Skeletal muscle tissue (tissue), 4 donors: ENCODE results near the gene OAS2. TPM values are rescaled to one million over a fixed set of nuclear protein-coding genes. Genes with fewer than 3 reads are reported as not detected.

Experiments
- H3K27ac ChIP-seq: one replicate; pipeline ENCODE4 v1.7.0; 2013; ENCODE audit warnings: mild to moderate bottlenecking, low read depth, low read length, inconsistent platforms
- H3K27me3 ChIP-seq, 3 donors: one replicate each; pipeline ENCODE4 v1.7.0; 2013; ENCODE audit warnings: low read length in 3 of 3; ENCODE audit not compliant: control insufficient read depth in 3 of 3, insufficient read depth in 3 of 3
- H3K36me3 ChIP-seq, 3 donors: one replicate each; pipeline ENCODE4 v1.7.0; 2013; ENCODE audit warnings: low read length in 3 of 3; ENCODE audit not compliant: control insufficient read depth in 3 of 3, insufficient read depth in 3 of 3
- H3K4me1 ChIP-seq, 3 donors: one replicate each; pipeline ENCODE4 v1.7.0; 2013; ENCODE audit warnings: low read length in 3 of 3, mild to moderate bottlenecking in 3 of 3; ENCODE audit not compliant: control insufficient read depth in 3 of 3, insufficient read depth in 3 of 3
- H3K4me3 ChIP-seq, 3 donors: one replicate each; pipeline ENCODE4 v1.7.0; 2013; ENCODE audit warnings: low read length in 3 of 3
- H3K9ac ChIP-seq, 3 donors: one replicate each; pipeline ENCODE4 v1.7.0; 2013; ENCODE audit warnings: low read length in 3 of 3, mild to moderate bottlenecking in 3 of 3, moderate library complexity in 2 of 3, low read depth in 1 of 3
- H3K9me3 ChIP-seq, 3 donors: one replicate each; pipeline ENCODE4 v1.7.0; 2013; ENCODE audit warnings: low read length in 3 of 3; ENCODE audit not compliant: control insufficient read depth in 3 of 3
- total RNA-seq: library from RNA; depleted of rRNA; stranded (reverse); fragments of >200 nt; gene quantifications from one replicate; pipeline ENCODE4 v1.2.3, GENCODE V29; 2014
- donor health status: Osteomylitis.

The OAS2 gene
- total RNA-seq, 1 donor from 2014 or later: 6.8 TPM

GRCh38 chr12:112938751-112939150, 39.6 kb upstream of the OAS2 start:
- peaks cover 0 to 2% (median 0%) of the 10 kb centered on the region in 3 donors for H3K36me3 ChIP-seq
- no peaks in the 10 kb centered on the region for H3K9me3 ChIP-seq
- peak overlapping the region; percentile 47 to 82 (median 81) for H3K9ac ChIP-seq
- peak overlapping the region; percentile 32 for H3K27ac ChIP-seq
- H3K27me3 ChIP-seq: peaks cover 0 to 10% (median 0%) of the 10 kb centered on the region in 3 donors
- H3K4me3 ChIP-seq: peak overlapping the region; percentile 74 to 88 (median 79)
- peaks cover 10 to 25% (median 12%) of the 10 kb centered on the region in 3 donors for H3K4me1 ChIP-seq

GRCh38 chr12:112939761-112940381, 38.4 kb upstream of the OAS2 start:
- peak overlapping the region in 1 of 3 donors; percentile 1 for H3K9ac ChIP-seq
- no peaks in the 10 kb centered on the region for H3K9me3 ChIP-seq
- peaks cover 0 to 4% (median 2%) of the 10 kb centered on the region in 3 donors for H3K36me3 ChIP-seq
- H3K4me1 ChIP-seq: peaks cover 10 to 25% (median 12%) of the 10 kb centered on the region in 3 donors
- peak overlapping the region in 2 of 3 donors; percentile 19 to 29 for H3K4me3 ChIP-seq
- H3K27me3 ChIP-seq: peaks cover 0 to 10% (median 0%) of the 10 kb centered on the region in 3 donors
- H3K27ac ChIP-seq: no peak overlapping the region

- Histone ChIP-seq H3K36me3 (peaks cover 0 to 4% (median 2%) of the 10 kb centered on the region in 3 donors), H3K9ac (no peak overlapping the region), H3K27me3 (peaks cover 0 to 10% (median 0%) of the 10 kb centered on the region in 3 donors), H3K4me3 (no peak overlapping the region), H3K9me3 (no peaks in the 10 kb centered on the region), H3K27ac (no peak overlapping the region), H3K4me1 (peaks cover 10 to 25% (median 12%) of the 10 kb centered on the region in 3 donors)
Observed at GRCh38 chr12:112941528-112942335, 36.6 kb upstream of the OAS2 start.

GRCh38 chr12:112942572-112942971, 35.7 kb upstream of the OAS2 start:
- Histone ChIP-seq H3K9ac (no peak overlapping the region), H3K27ac (no peak overlapping the region), H3K4me1 (peaks cover 10 to 25% (median 12%) of the 10 kb centered on the region in 3 donors), H3K36me3 (peaks cover 0 to 4% (median 2%) of the 10 kb centered on the region in 3 donors), H3K27me3 (peaks cover 0 to 10% (median 0%) of the 10 kb centered on the region in 3 donors), H3K4me3 (no peak overlapping the region), H3K9me3 (no peaks in the 10 kb centered on the region)

- H3K4me1 ChIP-seq: peaks cover 5 to 13% (median 7%) of the 10 kb centered on the region in 3 donors
- H3K27ac ChIP-seq: no peak overlapping the region
- peaks cover 0 to 10% (median 0%) of the 10 kb centered on the region in 3 donors for H3K27me3 ChIP-seq
- no peaks in the 10 kb centered on the region for H3K9me3 ChIP-seq
- H3K4me3 ChIP-seq: no peak overlapping the region
- peaks cover 0 to 4% (median 2%) of the 10 kb centered on the region in 3 donors for H3K36me3 ChIP-seq
- H3K9ac ChIP-seq: no peak overlapping the region
Observed at GRCh38 chr12:112944024-112944690, 34.2 kb upstream of the OAS2 start.

DNA sequence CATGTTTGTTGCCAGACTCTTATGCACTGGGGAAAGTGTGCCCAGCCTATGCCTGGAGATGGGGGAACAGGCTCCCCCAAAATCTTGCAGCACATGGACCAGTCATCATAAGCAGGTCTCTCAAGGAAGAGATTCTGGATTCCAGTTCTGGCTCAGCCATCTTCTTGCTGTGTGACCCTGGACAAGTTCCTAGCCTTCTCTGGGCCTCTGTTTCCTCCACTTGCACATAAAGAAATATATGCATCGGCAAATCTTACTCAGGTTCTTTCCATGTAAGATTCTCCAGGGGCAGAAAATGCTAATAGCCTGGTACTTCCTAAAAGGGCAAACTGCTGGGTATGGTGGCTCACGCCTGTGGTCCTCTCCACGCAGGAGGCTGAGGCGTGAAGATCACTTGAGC, 32.8 kb upstream of the OAS2 start:
- H3K4me1 ChIP-seq: no peaks in the 10 kb centered on the region
- H3K27me3 ChIP-seq: no peaks in the 10 kb centered on the region
- H3K36me3 ChIP-seq: peaks cover 0 to 8% (median 5%) of the 10 kb centered on the region in 3 donors
- H3K4me3 ChIP-seq: no peak overlapping the region
- no peak overlapping the region for H3K27ac ChIP-seq
- H3K9ac ChIP-seq: no peak overlapping the region
- no peaks in the 10 kb centered on the region for H3K9me3 ChIP-seq

- Histone ChIP-seq H3K4me1 (no peaks in the 10 kb centered on the region), H3K36me3 (peaks cover 0 to 10% (median 6%) of the 10 kb centered on the region in 3 donors), H3K9ac (no peak overlapping the region), H3K4me3 (no peak overlapping the region), H3K9me3 (peaks cover 0 to 3% (median 0%) of the 10 kb centered on the region in 3 donors), H3K27ac (no peak overlapping the region), H3K27me3 (no peaks in the 10 kb centered on the region)
Observed at GRCh38 chr12:112946236-112947000, 31.9 kb upstream of the OAS2 start.

DNA sequence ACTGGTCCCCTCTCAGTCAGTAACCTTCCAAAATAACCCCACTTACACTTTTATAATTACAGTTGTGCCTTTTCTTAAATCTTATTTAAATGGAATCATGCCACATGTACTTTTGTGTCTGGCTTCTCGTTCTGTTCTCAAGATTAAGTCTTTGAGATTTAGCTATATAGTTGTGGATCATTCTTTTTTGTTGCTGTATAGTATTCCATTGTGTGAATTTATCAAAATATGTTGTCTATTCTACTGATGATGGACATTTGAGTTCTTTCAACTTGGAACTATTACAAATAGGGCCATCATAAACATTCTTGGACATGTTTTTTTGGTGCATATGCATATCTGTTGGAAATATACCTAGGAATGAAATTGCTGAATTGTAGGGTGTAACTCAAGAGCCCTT, 31.0 kb upstream of the OAS2 start:
- no peak overlapping the region for H3K9ac ChIP-seq
- no peak overlapping the region for H3K27ac ChIP-seq
- peaks cover 0 to 3% (median 0%) of the 10 kb centered on the region in 3 donors for H3K9me3 ChIP-seq
- H3K27me3 ChIP-seq: no peaks in the 10 kb centered on the region
- peaks cover 0 to 10% (median 4%) of the 10 kb centered on the region in 3 donors for H3K36me3 ChIP-seq
- H3K4me1 ChIP-seq: no peaks in the 10 kb centered on the region
- no peak overlapping the region for H3K4me3 ChIP-seq

DNA sequence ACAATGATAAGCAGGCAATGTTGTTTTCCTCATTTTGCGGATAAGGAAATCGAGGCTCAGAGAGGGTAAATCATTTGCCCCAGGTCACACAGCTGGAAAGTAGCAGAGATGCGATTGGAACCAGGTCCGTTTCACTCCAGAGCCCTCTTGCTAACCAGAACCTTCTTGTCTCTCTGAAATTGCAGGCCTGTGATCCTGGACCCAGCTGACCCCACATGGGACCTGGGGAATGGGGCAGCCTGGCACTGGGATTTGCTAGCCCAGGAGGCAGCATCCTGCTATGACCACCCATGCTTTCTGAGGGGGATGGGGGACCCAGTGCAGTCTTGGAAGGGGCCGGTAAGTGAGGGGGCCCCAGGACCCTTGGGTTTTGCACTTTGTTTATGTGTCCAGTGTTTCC, 30.6 kb upstream of the OAS2 start:
- Histone ChIP-seq H3K9me3 (peaks cover 0 to 3% (median 0%) of the 10 kb centered on the region in 3 donors), H3K4me1 (no peaks in the 10 kb centered on the region), H3K36me3 (peaks cover 0 to 10% (median 4%) of the 10 kb centered on the region in 3 donors), H3K4me3 (no peak overlapping the region), H3K9ac (no peak overlapping the region), H3K27ac (no peak overlapping the region), H3K27me3 (no peaks in the 10 kb centered on the region)
